Head of caudate nucleus (tissue), 42 donors: ENCODE data around the gene GLE1.
"Not testable (repeated sequence)": the region's sequence is repeated elsewhere in the genome, so short reads cannot be mapped to it uniquely, and the experiment has no call there.

ENCODE experiments used
- DNase-seq, 42 donors: peaks; one replicate each; pipeline versions ENCODE4 v3.0.0 to v3.0.0-alpha.2; 2020 to 2021; ENCODE audit warnings: mixed read lengths in 7 of 42
- intact Hi-C: fragments of 100-400 bp; cut with DNase I; formaldehyde crosslinking; loops from one replicate; pipeline ENCODE4 v1.15.0; 2022

The GLE1 gene

DNA sequence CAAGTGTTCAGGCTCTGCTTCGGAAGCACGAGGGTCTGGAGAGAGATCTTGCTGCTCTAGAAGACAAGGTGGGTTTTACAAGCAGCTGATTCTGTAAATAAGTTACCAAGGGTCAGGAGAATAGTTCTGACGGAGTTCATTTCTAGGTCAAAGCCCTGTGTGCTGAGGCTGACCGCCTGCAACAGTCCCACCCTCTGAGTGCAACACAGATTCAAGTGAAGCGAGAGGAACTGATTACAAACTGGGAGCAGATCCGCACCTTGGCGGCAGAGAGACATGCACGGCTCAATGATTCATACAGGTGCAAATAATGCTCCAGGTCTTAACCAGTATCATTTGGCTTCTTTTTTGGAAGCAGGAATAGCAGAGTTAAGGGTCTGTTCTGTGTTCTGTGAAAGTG, 72.7 kb downstream of the GLE1 start:
- DNase-seq: no peak
- intact Hi-C loops: no loop called here

DNA sequence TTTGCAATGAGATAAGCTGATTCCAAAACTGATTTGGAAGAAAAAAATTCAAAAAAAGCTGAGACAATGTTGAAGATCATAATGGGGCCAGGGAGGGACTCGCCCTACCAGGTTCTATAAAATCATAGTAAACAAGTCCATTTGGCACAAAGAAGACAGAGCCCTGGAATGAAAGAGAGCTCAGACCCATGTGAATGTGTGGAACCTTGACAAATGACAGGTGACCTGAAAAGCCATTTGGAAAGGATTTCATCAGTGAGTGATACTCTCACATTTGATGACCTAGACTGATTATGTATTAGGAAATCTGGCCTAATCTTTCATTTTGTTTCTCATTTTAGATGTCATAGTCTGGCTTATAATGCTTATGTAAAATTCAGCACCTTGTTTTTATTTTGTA, 74.7 kb downstream of the GLE1 start:
- intact Hi-C loops: no loop called here
- DNase-seq: no peak

DNA sequence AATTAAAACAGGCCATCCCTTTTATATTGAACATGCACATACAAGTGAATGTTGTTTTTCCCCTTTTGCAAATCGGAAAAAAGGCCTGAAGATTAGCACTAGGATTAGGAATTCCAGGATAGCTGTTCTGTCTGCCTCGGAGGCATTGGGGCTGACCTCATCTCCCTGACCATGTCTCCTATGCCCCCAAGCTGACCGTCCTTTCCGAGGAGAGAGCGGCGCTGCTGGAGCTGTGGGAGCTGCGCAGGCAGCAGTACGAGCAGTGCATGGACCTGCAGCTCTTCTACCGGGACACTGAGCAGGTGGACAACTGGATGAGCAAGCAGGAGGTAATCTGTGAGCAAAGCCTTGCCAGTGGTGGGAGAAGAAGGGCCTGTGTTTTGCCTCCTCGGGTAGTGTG, 76.2 kb downstream of the GLE1 start:
- DNase-seq: no peak
- intact Hi-C loops: no loop called here

DNA sequence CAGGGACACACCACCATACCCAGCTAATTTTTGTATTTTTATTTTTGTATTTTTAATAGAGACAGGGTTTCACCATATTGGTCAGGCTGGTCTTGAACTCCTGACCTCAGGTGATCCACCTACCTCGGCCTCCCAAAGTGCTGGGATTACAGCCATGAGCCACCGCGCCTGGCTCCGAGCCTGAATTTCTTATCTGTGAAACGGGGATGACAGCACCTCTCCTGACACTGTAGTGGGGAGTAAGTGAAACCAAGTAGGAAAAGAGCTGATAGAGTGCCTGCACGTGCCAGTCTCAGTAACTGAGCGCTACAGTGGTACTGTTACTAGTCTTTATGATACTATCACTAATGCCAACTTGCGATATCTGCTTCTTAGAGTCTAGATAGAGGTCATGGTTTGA, 80.6 kb downstream of the GLE1 start:
- intact Hi-C loops, DNase-seq: not testable (repeated sequence)

DNA sequence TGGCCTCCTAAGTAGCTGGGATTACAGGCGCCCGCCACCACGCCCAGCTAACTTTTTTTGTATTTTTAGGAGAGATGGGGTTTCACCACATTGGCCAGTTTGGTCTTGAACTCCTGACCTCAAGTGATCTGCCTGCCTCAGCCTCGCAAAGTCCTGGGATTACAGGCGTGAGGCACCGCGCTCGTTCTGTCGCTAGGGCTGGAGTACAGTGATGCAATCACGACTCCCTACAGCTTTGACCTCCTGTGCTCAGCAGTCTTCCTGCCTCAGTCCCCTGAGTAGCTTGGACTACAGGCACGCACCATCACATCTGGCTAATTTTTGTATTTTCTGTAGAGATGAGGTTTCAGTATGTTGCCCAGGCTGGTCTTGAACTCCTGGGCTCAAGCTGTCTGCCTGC, 82.4 kb downstream of the GLE1 start:
- intact Hi-C loops, DNase-seq: not testable (repeated sequence)

DNA sequence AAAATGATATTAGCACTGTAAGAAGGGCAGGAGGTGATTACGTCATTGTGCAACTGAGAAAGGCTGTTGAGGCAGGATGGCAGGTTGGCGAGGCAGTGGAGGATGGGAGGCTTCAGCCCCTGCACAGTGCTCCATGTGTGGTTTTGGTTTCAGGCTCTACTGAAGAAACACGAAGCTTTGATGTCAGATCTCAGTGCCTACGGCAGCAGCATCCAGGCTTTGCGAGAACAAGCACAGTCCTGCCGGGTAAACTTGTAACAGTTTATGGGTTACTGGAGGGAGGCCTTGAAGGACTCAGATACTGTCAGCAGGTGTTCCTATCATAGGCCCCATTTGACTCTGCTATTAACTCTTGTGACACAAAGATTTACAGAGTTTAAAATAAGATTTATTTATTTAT, 82.9 kb downstream of the GLE1 start:
- no peak for DNase-seq
- intact Hi-C loops: no loop called here

DNA sequence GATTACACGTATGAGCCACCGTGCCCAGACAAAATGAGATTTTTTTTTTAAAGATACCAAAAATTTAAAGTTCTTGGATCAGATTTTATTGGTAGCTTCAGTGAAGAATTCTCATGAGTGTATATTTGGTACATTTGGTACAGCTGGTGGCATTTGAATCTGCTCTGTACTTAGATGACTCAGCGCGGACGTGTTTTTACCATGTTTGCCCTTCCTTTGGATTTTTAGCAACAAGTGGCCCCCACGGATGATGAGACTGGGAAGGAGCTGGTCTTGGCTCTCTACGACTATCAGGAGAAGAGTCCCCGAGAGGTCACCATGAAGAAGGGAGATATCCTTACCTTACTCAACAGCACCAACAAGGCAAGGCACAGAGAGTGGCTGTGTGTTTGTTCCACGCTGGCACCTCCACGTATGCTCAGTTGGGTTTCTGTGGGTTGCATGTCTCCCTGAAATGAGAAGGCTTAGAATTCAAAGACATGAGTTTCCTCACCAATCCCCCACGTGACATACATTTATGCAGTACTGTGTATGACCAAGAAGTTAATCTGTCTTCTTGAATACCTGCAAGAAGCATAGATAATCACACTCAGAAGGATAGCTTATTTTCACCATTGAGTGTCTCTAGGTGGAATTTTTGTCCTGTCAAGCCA, 84.2 kb downstream of the GLE1 start:
- intact Hi-C loops: no loop called here
- peak in 19 of 42 donors; percentile 7 to 58 (median 25) for DNase-seq
